GM12878 (cell line): ENCODE data around the gene DDX39B. TPM values are rescaled to one million over a fixed set of nuclear protein-coding genes. Genes with fewer than 3 reads are reported as not detected.

Experiments
- ATAC-seq: fragments of 200-7000 bp; cut with Tn5 transposase; 3 replicates; pipeline ENCODE4 v1.9.1; 2020; ENCODE audit warnings: mild to moderate bottlenecking, moderate library complexity
- BruUV-seq: library from RNA; stranded (reverse); fragments of 400-500 nt; replicated peaks from 2 replicates; lab custom pipeline; 2021; lab: Mats Ljungman, UMichigan
- CTCF ChIA-PET: fragments of 300-600 bp; sonication (Branson Sonifier 250); formaldehyde crosslinking; extraction: SDS; loops from one replicate; lab custom pipeline; 2021; ENCODE audit warnings: inconsistent platforms; lab: Yijun Ruan, JAX
- POLR2A ChIA-PET: fragments of 350-600 bp; formaldehyde crosslinking; extraction: SDS; loops from one replicate; lab custom pipeline; 2021; ENCODE audit warnings: inconsistent platforms; lab: Charles Lee
- RAD21 ChIA-PET: fragments of 300-600 bp; sonication (Branson Sonifier 250); formaldehyde crosslinking; loops from one replicate; lab custom pipeline; 2023; ENCODE audit warnings: antibody characterized with exemption; ENCODE audit not compliant: unreplicated experiment; lab: Charles Lee
- SMC1A ChIA-PET: fragments of 300-600 bp; sonication (Branson Sonifier 250); formaldehyde crosslinking; loops from one replicate; lab custom pipeline; 2023; ENCODE audit not compliant: unreplicated experiment, uncharacterized antibody; lab: Charles Lee
- DNase-seq: peaks from one replicate; pipeline ENCODE4 v3.0.0-alpha.2; 2011; ENCODE audit warnings: low read depth, low spot score
- FAIRE-seq: peaks from 3 replicates; lab custom pipeline; 2011; peaks lifted over from hg19 to GRCh38; lab: Jason Lieb, UNC
- H2AFZ ChIP-seq: 2 replicates; pipeline ENCODE4 v1.6.0; 2011; ENCODE audit warnings: low read depth, low read length, control low read depth; ENCODE audit not compliant: control insufficient read depth
- H3K27ac ChIP-seq: 2 replicates; pipeline ENCODE4 v1.5.1; 2011; ENCODE audit warnings: control low read depth; ENCODE audit not compliant: control insufficient read depth, insufficient read depth
- H3K27me3 ChIP-seq, 2 experiments: replicated peaks in 1 of 2; 2 replicates each; pipeline versions ENCODE4 v1.6.0 to v1.6.1; 2011; ENCODE audit warnings: low read length in 1 of 2; ENCODE audit not compliant: control insufficient read depth in 2 of 2, insufficient read depth in 2 of 2
- H3K36me3 ChIP-seq, 2 experiments: 2 replicates each; pipeline ENCODE4 v1.5.1; 2011; ENCODE audit warnings: low read length in 1 of 2; ENCODE audit not compliant: control insufficient read depth in 2 of 2, insufficient read depth in 2 of 2
- H3K4me1 ChIP-seq: 2 replicates; pipeline ENCODE4 v1.6.1; 2011; ENCODE audit warnings: mild to moderate bottlenecking, low read length, moderate library complexity, mixed read lengths; ENCODE audit not compliant: control insufficient read depth, insufficient read depth
- H3K4me2 ChIP-seq: 2 replicates; pipeline ENCODE4 v1.6.0; 2011; ENCODE audit warnings: control low read depth; ENCODE audit not compliant: control insufficient read depth, insufficient read depth
- H3K4me3 ChIP-seq: fragments of 200-600 bp; sonication (generic); 2 replicates; pipeline ENCODE4 v1.5.1; 2016
- H3K79me2 ChIP-seq: 2 replicates; pipeline ENCODE4 v1.6.0; 2011; ENCODE audit warnings: low read length; ENCODE audit not compliant: control insufficient read depth, insufficient read depth
- H3K9ac ChIP-seq: 2 replicates; pipeline ENCODE4 v1.8.0; 2011; ENCODE audit warnings: low read length, control low read depth, mixed read lengths; ENCODE audit not compliant: control insufficient read depth, insufficient read depth
- H3K9me3 ChIP-seq: replicated peaks from 3 replicates; pipeline ENCODE4 v1.5.1; 2011; ENCODE audit warnings: mild to moderate bottlenecking, low read length; ENCODE audit not compliant: control insufficient read depth, insufficient read depth
- H4K20me1 ChIP-seq: 2 replicates; pipeline ENCODE4 v1.6.0; 2011; ENCODE audit not compliant: control insufficient read depth, insufficient read depth
- BCL11A ChIP-seq: IDR thresholded peaks from 2 replicates; pipeline ENCODE4 v1.6.1; 2011; ENCODE audit warnings: low read depth, low read length
- BMI1 ChIP-seq: fragments of 450-650 bp; IDR thresholded peaks from 2 replicates; pipeline ENCODE4 v1.6.1; 2016; ENCODE audit warnings: mild to moderate bottlenecking, moderate library complexity, borderline replicate concordance
- CBX3 ChIP-seq: fragments of 200-600 bp; sonication (generic); IDR thresholded peaks from 2 replicates; pipeline ENCODE4 v1.6.1; 2016; ENCODE audit warnings: low read depth, borderline replicate concordance
- ESRRA ChIP-seq: IDR thresholded peaks from 2 replicates; pipeline ENCODE4 v1.6.1; 2012; ENCODE audit warnings: mild to moderate bottlenecking, low read length, improper control_type of control experiment
- EZH2 ChIP-seq: IDR thresholded peaks from 2 replicates; pipeline ENCODE4 v1.6.1; 2012; ENCODE audit warnings: low read depth, mild to moderate bottlenecking, control low read depth, inconsistent platforms, low read length, borderline replicate concordance; ENCODE audit not compliant: control insufficient read depth
- HDAC2 ChIP-seq: fragments of 200-600 bp; sonication (generic); IDR thresholded peaks from 2 replicates; pipeline ENCODE4 v1.6.1; 2017
- IRF5 ChIP-seq: fragments of 450-650 bp; IDR thresholded peaks from 2 replicates; pipeline ENCODE4 v1.6.1; 2017; ENCODE audit warnings: borderline replicate concordance
- JUND ChIP-seq: IDR thresholded peaks from 2 replicates; pipeline ENCODE4 v1.6.1; 2012; ENCODE audit warnings: low read depth, mild to moderate bottlenecking, low read length, improper control_type of control experiment, moderate library complexity
- RB1 ChIP-seq: fragments of 450-650 bp; formaldehyde crosslinking; IDR thresholded peaks from 2 replicates; pipeline ENCODE4 v1.6.1; 2017; ENCODE audit warnings: mild to moderate bottlenecking, borderline replicate concordance
- RBBP5 ChIP-seq: fragments of 200-600 bp; sonication (generic); conservative IDR thresholded peaks from 2 replicates; pipeline ENCODE4 v1.6.1; 2016
- RCOR1 ChIP-seq: conservative IDR thresholded peaks from 2 replicates; pipeline ENCODE4 v1.6.1; 2012; ENCODE audit warnings: low read depth, low read length, improper control_type of control experiment
- RUNX3 ChIP-seq: IDR thresholded peaks from 2 replicates; pipeline ENCODE4 v1.6.1; 2012; ENCODE audit warnings: low read length, inconsistent platforms
- STAT1 ChIP-seq: fragments of 450-650 bp; conservative IDR thresholded peaks from 2 replicates; pipeline ENCODE4 v1.6.1; 2014; ENCODE audit warnings: antibody characterized with exemption, mild to moderate bottlenecking
- SUZ12 ChIP-seq: fragments of 200-600 bp; sonication (generic); IDR thresholded peaks from one replicate; pipeline ENCODE4 v1.6.1; 2018; ENCODE audit warnings: antibody characterized with exemption, mild to moderate bottlenecking; ENCODE audit not compliant: unreplicated experiment
- YY1 ChIP-seq: IDR thresholded peaks from 2 replicates; pipeline ENCODE4 v1.6.1; 2011; ENCODE audit warnings: low read depth, mild to moderate bottlenecking, low read length
- ZNF217 ChIP-seq: fragments of 450-650 bp; IDR thresholded peaks from 2 replicates; pipeline ENCODE4 v1.6.1; 2017; ENCODE audit warnings: antibody characterized with exemption, mild to moderate bottlenecking
- ZNF274 ChIP-seq: IDR thresholded peaks from one replicate; pipeline ENCODE4 v1.8.0; 2011; ENCODE audit not compliant: insufficient read length, insufficient read depth
- ZNF384 ChIP-seq: IDR thresholded peaks from 2 replicates; pipeline ENCODE4 v1.6.1; 2012; ENCODE audit warnings: low read depth, mild to moderate bottlenecking, low read length, improper control_type of control experiment, borderline replicate concordance
- ZZZ3 ChIP-seq: IDR thresholded peaks from 2 replicates; pipeline ENCODE4 v1.6.1; 2011; ENCODE audit warnings: low read depth; ENCODE audit not compliant: control insufficient read depth, insufficient read length
- WGBS: methylation state at CpG from one replicate; pipeline ENCODE4 v1.1.6; 2016; ENCODE audit warnings: low lambda C conversion rate; ENCODE audit not compliant: insufficient replicate concordance, insufficient coverage; ENCODE audit errors: missing lambda C conversion rate; 5-methylcytosine and 5-hydroxymethylcytosine counted together
- in situ Hi-C: fragments of 300-500 bp; cut with MboI; formaldehyde crosslinking; loops from 9 replicates; pipeline ENCODE4 v1.14.3; 2018; ENCODE audit warnings: mixed read lengths
- intact Hi-C: fragments of 100-400 bp; cut with micrococcal nuclease; formaldehyde crosslinking; loops from one replicate; pipeline ENCODE4 v1.14.2; 2022; ENCODE audit not compliant: unreplicated experiment
- polyA plus RNA-seq, 11 experiments: library from polyadenylated mRNA; depleted of rRNA in 4 of 11; unstranded in 6 of 11; stranded (reverse) in 5 of 11; fragments of >200 nt; fragmentation: Nextera tagmentation in 4 of 11; fragmentation: Illumina TruSeq in 1 of 11; extraction: Ambion mirVana in 4 of 11; extraction: Trizol in 1 of 11; gene quantifications; 1 replicate in 1 of 11; 2 replicates in 10 of 11; pipeline versions ENCODE4 v1.2.1 to v1.2.3, GENCODE V29; 2011 to 2016; ENCODE audit warnings: inconsistent platforms in 2 of 11, missing spikeins in 2 of 11, low read depth in 1 of 11
- total RNA-seq, 4 experiments: library from RNA; depleted of rRNA in 3 of 4; stranded (reverse); fragments of >200 nt in 3 of 4; fragmentation: Illumina TruSeq in 1 of 4; extraction: Trizol in 1 of 4; gene quantifications; 2 replicates each; pipeline versions ENCODE4 v1.2.1 to v1.2.3, GENCODE V29; 2013 to 2021
- TF ChIP-seq, protein P1 (sequence below): fragments of 450-650 bp; IDR thresholded peaks from 2 replicates; pipeline ENCODE4 v1.6.1; 2016; ENCODE audit warnings: mild to moderate bottlenecking, moderate library complexity, borderline replicate concordance

The DDX39B gene
- total and polyA plus RNA-seq, 10 of the 15 experiments (the other 5 are each of a cell fraction or from before 2014, with no cell fraction given): 271 to 661 (median 330) TPM

- Histone ChIP-seq H3K27ac (peak overlapping the region; percentile 96), H2AFZ (no peak overlapping the region), H3K79me2 (peaks cover 87% of the 10 kb centered on the region), H3K36me3 (peaks cover 0 to 7% of the 10 kb centered on the region in 2 experiments; a peak in 2 of 4 replicates), H4K20me1 (no peaks in the 10 kb centered on the region), H3K9ac (peak overlapping the region; percentile 82), H3K27me3 (no peaks in the 10 kb centered on the region), H3K9me3 (no peaks in the 10 kb centered on the region), H3K4me1 (peaks cover 47% of the 10 kb centered on the region), H3K4me2 (peak overlapping the region; percentile 84), H3K4me3 (peak overlapping the region; percentile 91)
- ATAC-seq (peak; percentile 12), FAIRE-seq (no peak), DNase-seq (no peak)
- BruUV-seq: no TSS peak
- ChIA-PET SMC1A (interaction anchor here (0.8 to 45.5 kb wide), 6 partner anchors 8 to 40 kb away, joined by 3 to 1989 read pairs (median 30); partner anchors contain the start of genes AIF1, ATP6V1G2, DDX39B and LST1), RAD21 (interaction anchor here (0.7 to 17.5 kb wide), 9 partner anchors 9 to 254 kb away, joined by 3 to 620 read pairs (median 7); partner anchors contain the start of genes ATP6V1G2, DDX39B, LST1 and NCR3), POLR2A (interaction anchor here (0.7 to 17.1 kb wide), 10 partner anchors 7 to 253 kb away, joined by 3 to 282 read pairs (median 28); partner anchors contain the start of genes ATP6V1G2, DDX39B, HSPA1B and LSM2), CTCF (interaction anchor here (0.6 to 31.0 kb wide), 7 partner anchors 16 to 192 kb away, joined by 3 to 2098 read pairs (median 3); partner anchors contain the start of genes ATP6V1G2, DDX39B, LST1 and LTA)
- 7% methylated on average over 19 of the region's 19 CpGs for WGBS
- in situ Hi-C loops (no loop called here), intact Hi-C loops (loop anchor here (1.0 kb wide), 1 partner anchor 17 kb away; no protein-coding TSS in a partner anchor)
- TF ChIP-seq SUZ12 (no peak), IRF5 (no peak), RUNX3 (no peak), EZH2 (no peak), RBBP5 (no peak), ZZZ3 (no peak), RB1 (no peak), YY1 (peak; percentile 47), HDAC2 (no peak), STAT1 (no peak; the same call in 1 of the 2 replicates), RCOR1 (no peak; the same call in 1 of the 2 replicates), JUND (no peak), BCL11A (no peak), ZNF384 (no peak), ZNF217 (no peak), ESRRA (no peak), ZNF274 (no peak), CBX3 (no peak), BMI1 (no peak)
- TF ChIP-seq, protein P1, sequence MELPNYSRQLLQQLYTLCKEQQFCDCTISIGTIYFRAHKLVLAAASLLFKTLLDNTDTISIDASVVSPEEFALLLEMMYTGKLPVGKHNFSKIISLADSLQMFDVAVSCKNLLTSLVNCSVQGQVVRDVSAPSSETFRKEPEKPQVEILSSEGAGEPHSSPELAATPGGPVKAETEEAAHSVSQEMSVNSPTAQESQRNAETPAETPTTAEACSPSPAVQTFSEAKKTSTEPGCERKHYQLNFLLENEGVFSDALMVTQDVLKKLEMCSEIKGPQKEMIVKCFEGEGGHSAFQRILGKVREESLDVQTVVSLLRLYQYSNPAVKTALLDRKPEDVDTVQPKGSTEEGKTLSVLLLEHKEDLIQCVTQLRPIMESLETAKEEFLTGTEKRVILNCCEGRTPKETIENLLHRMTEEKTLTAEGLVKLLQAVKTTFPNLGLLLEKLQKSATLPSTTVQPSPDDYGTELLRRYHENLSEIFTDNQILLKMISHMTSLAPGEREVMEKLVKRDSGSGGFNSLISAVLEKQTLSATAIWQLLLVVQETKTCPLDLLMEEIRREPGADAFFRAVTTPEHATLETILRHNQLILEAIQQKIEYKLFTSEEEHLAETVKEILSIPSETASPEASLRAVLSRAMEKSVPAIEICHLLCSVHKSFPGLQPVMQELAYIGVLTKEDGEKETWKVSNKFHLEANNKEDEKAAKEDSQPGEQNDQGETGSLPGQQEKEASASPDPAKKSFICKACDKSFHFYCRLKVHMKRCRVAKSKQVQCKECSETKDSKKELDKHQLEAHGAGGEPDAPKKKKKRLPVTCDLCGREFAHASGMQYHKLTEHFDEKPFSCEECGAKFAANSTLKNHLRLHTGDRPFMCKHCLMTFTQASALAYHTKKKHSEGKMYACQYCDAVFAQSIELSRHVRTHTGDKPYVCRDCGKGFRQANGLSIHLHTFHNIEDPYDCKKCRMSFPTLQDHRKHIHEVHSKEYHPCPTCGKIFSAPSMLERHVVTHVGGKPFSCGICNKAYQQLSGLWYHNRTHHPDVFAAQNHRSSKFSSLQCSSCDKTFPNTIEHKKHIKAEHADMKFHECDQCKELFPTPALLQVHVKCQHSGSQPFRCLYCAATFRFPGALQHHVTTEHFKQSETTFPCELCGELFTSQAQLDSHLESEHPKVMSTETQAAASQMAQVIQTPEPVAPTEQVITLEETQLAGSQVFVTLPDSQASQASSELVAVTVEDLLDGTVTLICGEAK: peak; percentile 74; the same call in 1 of the 2 replicates
Measured at GRCh38 chr6:31576897-31577578, 35.2 kb upstream of the DDX39B start.
